ENCODE measurements around the gene GPX4. TPM values are rescaled to one million over a fixed set of nuclear protein-coding genes. Genes with fewer than 3 reads are reported as not detected.

Gene GPX4
- total and polyA plus RNA-seq, 2 donors (not counting 3 experiments of a cell fraction or from before 2014, with no cell fraction given): 469 to 1,136 TPM

DNA sequence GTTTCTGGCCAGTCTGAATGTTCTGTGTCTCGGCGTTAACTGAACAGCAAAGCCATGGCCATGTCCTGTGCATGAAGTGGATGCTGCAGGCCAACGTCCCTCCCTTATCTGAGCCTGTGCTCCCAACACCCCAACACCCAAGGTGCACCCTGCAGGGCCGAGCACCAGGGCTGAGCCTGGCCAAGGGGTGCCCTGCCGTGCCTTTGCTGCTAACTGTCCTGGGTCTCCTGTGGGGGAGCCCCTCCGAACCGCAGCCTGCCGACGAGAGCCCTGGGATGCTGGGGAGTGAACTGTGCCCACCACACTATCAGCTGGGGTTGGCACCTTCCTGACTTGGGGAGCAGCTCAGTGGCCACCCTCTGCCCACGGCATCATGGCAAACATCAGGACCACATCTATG is 17.6 kb downstream of the GPX4 start:
- Histone ChIP-seq H3K79me2 (ENCODE audit: control insufficient read depth, insufficient read depth, low read length) (peaks cover 16% of the 10 kb centered on the region), H4K20me1 (replicated peaks; ENCODE audit: control insufficient read depth, extremely low read depth, insufficient read depth, low read length) (no peaks in the 10 kb centered on the region), H3K4me2 (ENCODE audit: insufficient read depth, low read length) (no peak overlapping the region), H3K27ac (ENCODE audit: insufficient read depth, low read depth, low read length) (no peak overlapping the region), H3K9me1 (replicated peaks; ENCODE audit: control insufficient read depth, extremely low read depth, insufficient read depth, low read length) (no peaks in the 10 kb centered on the region), H3K36me3 (ENCODE audit: control insufficient read depth in 2 of 2, extremely low read depth in 1 of 2, insufficient read depth in 2 of 2, low read length in 2 of 2) (peaks cover 23 to 65% of the 10 kb centered on the region in 2 experiments), H3K9me3 (replicated peaks; ENCODE audit: control insufficient read depth, insufficient read depth, low read length) (no peaks in the 10 kb centered on the region), H2AFZ (ENCODE audit: low read depth, low read length) (no peak overlapping the region), H3K4me1 (ENCODE audit: control insufficient read depth, extremely low read depth, insufficient read depth, low read length) (peaks cover 9% of the 10 kb centered on the region), H3K4me3 (replicated peaks in 1 of 3; ENCODE audit: insufficient read depth in 1 of 3, low read depth in 1 of 3, low read length in 3 of 3) (no peak overlapping the region), H3K9ac (replicated peaks; ENCODE audit: extremely low read depth, insufficient read depth, low read length) (no peak overlapping the region), H3K27me3 (ENCODE audit: control insufficient read depth in 2 of 2, insufficient read depth in 2 of 2, low read length in 2 of 2) (no peaks in the 10 kb centered on the region)
- BruUV-seq (replicated peaks): no TSS peak
- intact Hi-C loops (cut with micrococcal nuclease) (no loop called here), dilution Hi-C loops (cut with MboI; ENCODE audit: extremely low pct_ligation_motif_present, low sequenced_read_pairs) (no loop called here)
- TF ChIP-seq JUN (IDR thresholded peaks at IDR 0.05; ENCODE audit: borderline replicate concordance, insufficient read depth, insufficient read length, low read depth) (no peak), FOS (IDR thresholded peaks at IDR 0.05; ENCODE audit: borderline replicate concordance, insufficient read depth, low read length) (no peak), MYC (IDR thresholded peaks at IDR 0.05; ENCODE audit: low read depth, low read length) (no peak), POLR2A (IDR thresholded peaks at IDR 0.05; ENCODE audit: low read depth, low read length) (no peak), POLR2AphosphoS5 (IDR thresholded peaks at IDR 0.05; ENCODE audit: insufficient read depth, low read depth, low read length) (no peak), EZH2 (IDR thresholded peaks at IDR 0.05; ENCODE audit: borderline replicate concordance, low read depth, low read length, severe bottlenecking) (no peak), GATA2 (IDR thresholded peaks at IDR 0.05; ENCODE audit: insufficient read depth, insufficient read length, low read depth, low read length) (no peak)
- TF ChIP-seq, protein P1, sequence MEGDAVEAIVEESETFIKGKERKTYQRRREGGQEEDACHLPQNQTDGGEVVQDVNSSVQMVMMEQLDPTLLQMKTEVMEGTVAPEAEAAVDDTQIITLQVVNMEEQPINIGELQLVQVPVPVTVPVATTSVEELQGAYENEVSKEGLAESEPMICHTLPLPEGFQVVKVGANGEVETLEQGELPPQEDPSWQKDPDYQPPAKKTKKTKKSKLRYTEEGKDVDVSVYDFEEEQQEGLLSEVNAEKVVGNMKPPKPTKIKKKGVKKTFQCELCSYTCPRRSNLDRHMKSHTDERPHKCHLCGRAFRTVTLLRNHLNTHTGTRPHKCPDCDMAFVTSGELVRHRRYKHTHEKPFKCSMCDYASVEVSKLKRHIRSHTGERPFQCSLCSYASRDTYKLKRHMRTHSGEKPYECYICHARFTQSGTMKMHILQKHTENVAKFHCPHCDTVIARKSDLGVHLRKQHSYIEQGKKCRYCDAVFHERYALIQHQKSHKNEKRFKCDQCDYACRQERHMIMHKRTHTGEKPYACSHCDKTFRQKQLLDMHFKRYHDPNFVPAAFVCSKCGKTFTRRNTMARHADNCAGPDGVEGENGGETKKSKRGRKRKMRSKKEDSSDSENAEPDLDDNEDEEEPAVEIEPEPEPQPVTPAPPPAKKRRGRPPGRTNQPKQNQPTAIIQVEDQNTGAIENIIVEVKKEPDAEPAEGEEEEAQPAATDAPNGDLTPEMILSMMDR (IDR thresholded peaks at IDR 0.05; ENCODE audit: extremely low read depth in 1 of 2, insufficient read depth in 1 of 2, low read depth in 1 of 2, low read length in 2 of 2): no peak
- TF ChIP-seq, protein P2, sequence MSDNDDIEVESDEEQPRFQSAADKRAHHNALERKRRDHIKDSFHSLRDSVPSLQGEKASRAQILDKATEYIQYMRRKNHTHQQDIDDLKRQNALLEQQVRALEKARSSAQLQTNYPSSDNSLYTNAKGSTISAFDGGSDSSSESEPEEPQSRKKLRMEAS (IDR thresholded peaks at IDR 0.05; ENCODE audit: insufficient read depth, insufficient read length): no peak
- CTCF ChIA-PET: no interaction called here
- POLR2A ChIA-PET: no interaction called here
- no peak for FAIRE-seq
- DNase-seq (ENCODE audit: low read depth, low spot score): no peak

Measured in endothelial cell of umbilical vein (primary cell).